Germinal center (tissue), 1 donor: ENCODE measurements around the gene LSM7.

Source experiments
- DNase-seq: peaks from one replicate; pipeline ENCODE4 v3.0.0; 2012; ENCODE audit warnings: mixed read lengths, low spot score

LSM7 gene

GRCh38 chr19:2328401-2329148, at the start of gene LSM7, which contains the start of gene SPPL2B:
Gene LSM7 (minus strand): TSS chr19:2328586. CDS start chr19:2328566, 20 bp downstream.
Gene SPPL2B (plus strand): TSS chr19:2328684. CDS start chr19:2328710, 26 bp downstream.
- peak; percentile 96 for DNase-seq

- DNase-seq = no peak
Observed at GRCh38 chr19:2376784-2377519, 48.6 kb upstream of the LSM7 start.

- no peak for DNase-seq
Observed at GRCh38 chr19:2375353-2376121, 47.2 kb upstream of the LSM7 start.

GRCh38 chr19:2374808-2375207, 46.4 kb upstream of the LSM7 start:
- no peak for DNase-seq

- no peak for DNase-seq
Observed at GRCh38 chr19:2372076-2372612, 43.8 kb upstream of the LSM7 start.

GRCh38 chr19:2371656-2372055, 43.3 kb upstream of the LSM7 start:
- no peak for DNase-seq

GRCh38 chr19:2365201-2365970, 37.0 kb upstream of the LSM7 start:
- DNase-seq = no peak

GRCh38 chr19:2363419-2363818, 35.0 kb upstream of the LSM7 start:
- DNase-seq = no peak

GRCh38 chr19:2362970-2363300, 34.5 kb upstream of the LSM7 start:
- no peak for DNase-seq

GRCh38 chr19:2362046-2362969, 33.9 kb upstream of the LSM7 start:
- DNase-seq = no peak

GRCh38 chr19:2361246-2362045, 33.1 kb upstream of the LSM7 start:
- DNase-seq = no peak

- no peak for DNase-seq
Observed at GRCh38 chr19:2360833-2361232, 32.4 kb upstream of the LSM7 start.

- no peak for DNase-seq
Observed at GRCh38 chr19:2359992-2360685, 31.8 kb upstream of the LSM7 start, which contains the start of gene TMPRSS9. Gene TMPRSS9 (plus strand): TSS chr19:2360265. CDS start chr19:2389786, 29,521 bp downstream.

GRCh38 chr19:2358548-2359173, 30.3 kb upstream of the LSM7 start:
- DNase-seq = no peak

- no peak for DNase-seq
Observed at GRCh38 chr19:2357279-2358206, 29.2 kb upstream of the LSM7 start.

GRCh38 chr19:2356036-2356646, 27.8 kb upstream of the LSM7 start:
- no peak for DNase-seq
